ENCODE data around the gene AUTS2.

GRCh38 chr7:70799841-70800405 is 1201.6 kb downstream of the AUTS2 start:
- TF ChIP-seq CTCF (conservative IDR thresholded peaks at IDR 0.05; ENCODE audit: low read depth in 2 of 2), result no peak
- TF ChIP-seq REST (IDR thresholded peaks at IDR 0.05; ENCODE audit: unreplicated experiment), result no peak
- TF ChIP-seq EZH2 (IDR thresholded peaks at IDR 0.05; ENCODE audit: low read depth, unreplicated experiment), result no peak
- TF ChIP-seq EZH2phosphoT487 (IDR thresholded peaks at IDR 0.05; ENCODE audit: unreplicated experiment), result no peak
- TF ChIP-seq POLR2AphosphoS5 (IDR thresholded peaks at IDR 0.05; ENCODE audit: low read depth), result no peak
- TF ChIP-seq JUNB (IDR thresholded peaks at IDR 0.05; ENCODE audit: unreplicated experiment), result no peak
- TF ChIP-seq STAT1 (IDR thresholded peaks at IDR 0.05; ENCODE audit: unreplicated experiment), result no peak

Measured in GM23338 (cell line).